NT2/D1 (cell line): Measurements from ENCODE around the gene PSMD12.

Experiments used
- SUZ12 ChIP-seq: IDR thresholded peaks from 2 replicates; pipeline ENCODE4 v1.6.1; 2011; ENCODE audit not compliant: insufficient read length, insufficient read depth; ENCODE audit errors: extremely low read depth
- YY1 ChIP-seq: IDR thresholded peaks from 2 replicates; pipeline ENCODE4 v1.6.1; 2011; ENCODE audit not compliant: insufficient read length, insufficient read depth
- ZNF274 ChIP-seq: IDR thresholded peaks from 2 replicates; pipeline ENCODE4 v1.6.1; 2011; ENCODE audit warnings: mild to moderate bottlenecking, low read depth, low read length

GRCh38 chr17:67315865-67316264, 50.5 kb downstream of the PSMD12 start:
- TF ChIP-seq ZNF274 (no peak), YY1 (no peak), SUZ12 (no peak)
